OCI-LY1 (cell line): Measurements from ENCODE around the gene HTRA3.
A peak's percentile ranks its signal among the peaks of the same experiment; 100 is the strongest.

Experiments used
- H2AFZ ChIP-seq: fragments of 200-600 bp; sonication (generic), shearing (Covaris generic); 2 replicates; pipeline ENCODE4 v1.6.0; 2014; ENCODE audit warnings: antibody characterized with exemption, mild to moderate bottlenecking, low read length
- H3F3A ChIP-seq: fragments of 200-600 bp; sonication (generic), shearing (Covaris generic); 2 replicates; pipeline ENCODE4 v1.6.0; 2014; ENCODE audit warnings: mild to moderate bottlenecking, antibody characterized with exemption, low read length, moderate library complexity; ENCODE audit not compliant: insufficient read depth
- H3K27ac ChIP-seq: fragments of 200-600 bp; sonication (generic); 2 replicates; pipeline ENCODE4 v1.5.1; 2014; ENCODE audit warnings: low read length, mixed run types, mild to moderate bottlenecking, low read depth; ENCODE audit not compliant: poor library complexity, severe bottlenecking
- H3K27me3 ChIP-seq: fragments of 200-600 bp; sonication (generic); 2 replicates; pipeline ENCODE4 v1.6.0; 2014; ENCODE audit warnings: antibody characterized with exemption, mild to moderate bottlenecking, low read length, moderate library complexity; ENCODE audit not compliant: insufficient read depth
- H3K36me3 ChIP-seq: fragments of 200-600 bp; sonication (generic); 2 replicates; pipeline ENCODE4 v1.6.1; 2014; ENCODE audit warnings: mild to moderate bottlenecking, antibody characterized with exemption, low read length, moderate library complexity, mixed read lengths; ENCODE audit not compliant: insufficient read depth
- H3K4me1 ChIP-seq: fragments of 200-600 bp; sonication (generic); 2 replicates; pipeline ENCODE4 v1.5.1; 2014; ENCODE audit warnings: mild to moderate bottlenecking, low read length, moderate library complexity; ENCODE audit not compliant: insufficient read depth, severe bottlenecking
- H3K4me2 ChIP-seq: fragments of 200-600 bp; sonication (generic), shearing (Covaris generic); 2 replicates; pipeline ENCODE4 v1.6.1; 2014; ENCODE audit warnings: low read length
- H3K4me3 ChIP-seq: fragments of 200-600 bp; sonication (generic); 2 replicates; pipeline ENCODE4 v1.5.1; 2014; ENCODE audit warnings: low read length, low read depth, mild to moderate bottlenecking, mixed read lengths; ENCODE audit not compliant: poor library complexity, severe bottlenecking
- H3K79me2 ChIP-seq: fragments of 200-600 bp; shearing (Covaris generic); 2 replicates; pipeline ENCODE4 v1.6.1; 2016; ENCODE audit warnings: mixed run types, low read length, mixed read lengths; ENCODE audit not compliant: insufficient read depth
- H3K9ac ChIP-seq: fragments of 200-600 bp; sonication (generic), shearing (Covaris generic); 2 replicates; pipeline ENCODE4 v1.6.1; 2014; ENCODE audit warnings: mild to moderate bottlenecking, low read length, mixed read lengths
- H3K9me2 ChIP-seq: fragments of 200-600 bp; sonication (generic), shearing (Covaris generic); 2 replicates; pipeline ENCODE4 v1.6.1; 2014; ENCODE audit warnings: low read depth, mild to moderate bottlenecking, low read length, mixed read lengths
- H3K9me3 ChIP-seq: fragments of 200-600 bp; shearing (Covaris generic); 2 replicates; pipeline ENCODE4 v1.6.1; 2014; ENCODE audit warnings: low read length, mixed read lengths
- H4K20me1 ChIP-seq: fragments of 200-600 bp; sonication (generic), shearing (Covaris generic); 2 replicates; pipeline ENCODE4 v1.6.0; 2016; ENCODE audit warnings: mild to moderate bottlenecking, low read length; ENCODE audit not compliant: insufficient read depth
- CTCF ChIP-seq: fragments of 200-600 bp; sonication (generic), shearing (Covaris generic); IDR thresholded peaks from 2 replicates; pipeline ENCODE4 v1.5.1; 2017; ENCODE audit warnings: mild to moderate bottlenecking, antibody characterized with exemption, low read length, moderate library complexity, mixed read lengths
- EZH2 ChIP-seq: fragments of 200-600 bp; sonication (generic), shearing (Covaris generic); IDR thresholded peaks from 2 replicates; pipeline ENCODE4 v1.8.0; 2017; ENCODE audit warnings: borderline replicate concordance, mixed run types, mild to moderate bottlenecking, antibody characterized with exemption, low read length, moderate library complexity, mixed read lengths

Gene HTRA3

GRCh38 chr4:8235224-8235623 lies 34.3 kb upstream of the HTRA3 start:
- peak overlapping the region; percentile 19 for H3K4me3 ChIP-seq
- H3K9ac ChIP-seq, result no peak overlapping the region
- H3K36me3 ChIP-seq, result peaks cover 85% of the 10 kb centered on the region
- no peak for TF ChIP-seq EZH2
- no peak for TF ChIP-seq CTCF
- H4K20me1 ChIP-seq, result no peaks in the 10 kb centered on the region
- no peaks in the 10 kb centered on the region for H3K9me3 ChIP-seq
- no peaks in the 10 kb centered on the region for H3K9me2 ChIP-seq
- H3F3A ChIP-seq, result no peaks in the 10 kb centered on the region
- peaks cover 10% of the 10 kb centered on the region for H3K79me2 ChIP-seq
- peak overlapping the region; percentile 26; the same call in 1 of the 2 replicates for H3K4me2 ChIP-seq
- H3K27ac ChIP-seq, result peak overlapping the region; percentile 77
- no peak overlapping the region for H2AFZ ChIP-seq
- peaks cover 69% of the 10 kb centered on the region for H3K4me1 ChIP-seq
- H3K27me3 ChIP-seq, result no peaks in the 10 kb centered on the region

GRCh38 chr4:8235686-8236085 lies 33.9 kb upstream of the HTRA3 start:
- Histone ChIP-seq H3K36me3 (peaks cover 90% of the 10 kb centered on the region), H3K9ac (no peak overlapping the region)

GRCh38 chr4:8236106-8236919 lies 33.2 kb upstream of the HTRA3 start:
- no peak for TF ChIP-seq EZH2
- peak; percentile 49 for TF ChIP-seq CTCF
- H3K36me3 ChIP-seq, result peaks cover 91% of the 10 kb centered on the region

More at GRCh38 chr4:8235686-8236085, 33.9 kb upstream of the HTRA3 start:
- Histone ChIP-seq H3K4me3 (peak overlapping the region; percentile 19), H4K20me1 (no peaks in the 10 kb centered on the region), H2AFZ (no peak overlapping the region), H3F3A (no peaks in the 10 kb centered on the region), H3K9me3 (no peaks in the 10 kb centered on the region), H3K4me2 (peak overlapping the region; percentile 26; the same call in 1 of the 2 replicates), H3K9me2 (no peaks in the 10 kb centered on the region), H3K4me1 (peaks cover 65% of the 10 kb centered on the region), H3K27ac (peak overlapping the region; percentile 77), H3K27me3 (no peaks in the 10 kb centered on the region), H3K79me2 (peaks cover 6% of the 10 kb centered on the region)
- no peak for TF ChIP-seq CTCF
- TF ChIP-seq EZH2, result no peak

More at GRCh38 chr4:8236106-8236919, 33.2 kb upstream of the HTRA3 start:
- Histone ChIP-seq H4K20me1 (no peaks in the 10 kb centered on the region), H3K79me2 (peaks cover under 1% of the 10 kb centered on the region), H3K9me3 (no peaks in the 10 kb centered on the region), H3K4me2 (no peak overlapping the region; the same call in 1 of the 2 replicates), H3F3A (no peaks in the 10 kb centered on the region), H3K27me3 (no peaks in the 10 kb centered on the region), H3K27ac (peak overlapping the region; percentile 77), H3K4me3 (no peak overlapping the region), H3K9ac (no peak overlapping the region), H3K9me2 (no peaks in the 10 kb centered on the region), H3K4me1 (peaks cover 59% of the 10 kb centered on the region), H2AFZ (no peak overlapping the region)
